Measurements from ENCODE around the gene NUBP1. TPM values are rescaled to one million over a fixed set of nuclear protein-coding genes. Genes with fewer than 3 reads are reported as not detected.

The NUBP1 gene
- total and polyA plus RNA-seq, 9 donors: 27.0 to 34.0 (median 30.2) TPM

DNA sequence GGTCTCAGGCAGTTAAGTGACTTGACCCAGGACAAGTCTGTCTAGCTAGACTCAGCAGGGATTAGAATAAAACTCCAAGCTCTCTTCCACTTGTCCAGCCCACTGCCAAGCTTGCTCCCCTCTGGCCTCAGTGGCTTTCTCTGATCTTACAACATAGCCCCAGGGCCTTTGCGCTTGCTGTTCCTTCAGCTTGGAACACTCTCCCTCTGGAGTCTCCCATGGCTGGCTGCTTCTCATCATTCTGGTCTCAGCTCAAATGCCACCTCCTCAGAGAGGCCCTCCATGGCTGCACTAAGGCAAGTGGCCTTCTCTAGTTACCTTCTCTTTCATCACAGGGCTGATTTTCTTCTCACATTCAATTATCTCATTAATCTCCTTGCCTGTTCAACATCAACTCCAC lies 73.9 kb downstream of the NUBP1 start:
- Histone ChIP-seq H3K4me3 (ENCODE audit: low read length) (no peak overlapping the region), H3K27me3 (ENCODE audit: control insufficient read depth, insufficient read depth, low read length) (peaks cover 12% of the 10 kb centered on the region), H3K36me3 (ENCODE audit: control insufficient read depth, insufficient read depth, low read length) (no peaks in the 10 kb centered on the region), H3K9me3 (replicated peaks; ENCODE audit: control insufficient read depth, low read depth, low read length) (no peaks in the 10 kb centered on the region), H3K4me1 (ENCODE audit: control insufficient read depth, insufficient read depth, low read length) (peaks cover 9% of the 10 kb centered on the region), H3K27ac (ENCODE audit: low read length) (no peak overlapping the region)
- 95% methylated on average over 1 of the region's 1 CpG for WGBS (ENCODE audit: insufficient coverage)
- no peak for DNase-seq

DNA sequence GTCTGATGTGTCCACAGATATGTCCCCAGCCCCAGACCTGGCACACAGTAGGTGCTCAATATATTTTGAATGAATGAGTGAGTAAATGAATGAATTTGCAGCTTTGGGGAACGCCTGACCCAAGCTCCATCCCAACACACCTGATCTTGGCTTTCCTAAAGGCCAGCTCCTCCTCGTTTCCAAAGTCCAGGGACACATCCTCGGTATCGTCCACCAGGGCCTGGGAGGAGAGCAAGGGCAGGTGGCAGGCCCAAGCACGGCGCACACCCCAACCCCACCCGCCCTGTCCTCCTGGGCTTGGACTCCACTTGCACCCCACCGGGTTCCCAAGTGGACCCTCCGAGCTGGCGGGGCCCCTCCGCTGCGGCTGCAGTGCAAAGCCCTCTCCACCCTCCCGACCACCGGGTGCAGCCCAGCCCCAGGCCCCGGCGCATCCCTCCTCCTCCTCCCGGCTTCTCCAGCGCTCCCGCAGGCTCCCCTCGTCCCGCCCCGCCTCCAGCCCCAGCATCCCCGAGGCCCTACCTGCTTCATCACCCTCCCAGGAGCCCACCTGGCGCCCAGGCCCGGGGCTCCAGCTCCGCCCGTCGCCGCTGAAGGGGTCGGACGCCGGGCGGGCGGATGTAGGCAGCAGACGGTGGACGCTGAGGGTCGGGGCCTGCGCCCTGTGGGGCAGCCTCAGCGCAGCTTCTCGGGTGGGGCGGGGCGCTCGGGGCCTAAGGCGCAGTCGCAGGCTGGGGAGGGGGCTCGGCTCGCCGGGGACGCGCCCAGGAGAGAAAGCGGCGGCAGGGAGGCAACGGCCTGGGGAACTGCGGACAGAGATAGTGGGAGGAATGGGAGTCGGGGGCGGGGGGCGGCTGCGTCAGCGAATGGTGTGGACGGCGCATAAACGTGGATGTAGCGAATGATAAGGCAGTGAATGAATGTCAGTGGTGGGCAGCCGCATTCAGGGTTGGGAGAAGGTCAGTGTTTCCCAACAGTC lies 74.6 kb downstream of the NUBP1 start, which contains the start of gene TVP23A:
Gene TVP23A, minus strand, starts transcription at position 832 of the 979 bp plus-strand sequence. Its CDS starts 301 bp downstream, at position 531.
- H3K36me3 ChIP-seq (ENCODE audit: control insufficient read depth, insufficient read depth, low read length): no peaks in the 10 kb centered on the region
- no peaks in the 10 kb centered on the region for H3K9me3 ChIP-seq (replicated peaks; ENCODE audit: control insufficient read depth, low read depth, low read length)
- no peak within 1 kb of the TSS for H3K27ac ChIP-seq (ENCODE audit: low read length)
- H3K4me3 ChIP-seq (ENCODE audit: low read length): peak within 1 kb of the TSS; percentile 40
- WGBS (ENCODE audit: insufficient coverage): 5% methylated on average over 61 of the region's 64 CpGs
- H3K27me3 ChIP-seq (ENCODE audit: control insufficient read depth, insufficient read depth, low read length): peaks cover 12% of the 10 kb centered on the region
- DNase-seq: peak; percentile 47
- H3K4me1 ChIP-seq (ENCODE audit: control insufficient read depth, insufficient read depth, low read length): peaks cover 9% of the 10 kb centered on the region

Other genes with a start within 250 kb of the NUBP1 start
- gene EMP2, start 163.2 kb upstream of the NUBP1 start, total RNA-seq: 50.4 TPM
- gene EMP2, start 163.2 kb upstream of the NUBP1 start, polyA plus RNA-seq (ENCODE audit: insufficient read depth in 1 of 8, insufficient read length in 8 of 8, low replicate concordance in 1 of 8): 10 to 100 TPM; 55.5 to 74.8 (median 66.5) TPM
- gene TEKT5, start 48.9 kb upstream of the NUBP1 start, total RNA-seq: 0.13 TPM
- under 1 TPM in 4 of 8 donors, not detected in 4; 0.16 to 0.39 (median 0.20) TPM for gene TEKT5, start 48.9 kb upstream of the NUBP1 start, polyA plus RNA-seq (ENCODE audit: insufficient read depth in 1 of 8, insufficient read length in 8 of 8, low replicate concordance in 1 of 8)
- 2.8 TPM for gene TVP23A, start 75.0 kb downstream of the NUBP1 start, total RNA-seq
- 1 to 10 TPM; 2.0 to 4.0 (median 3.0) TPM for gene TVP23A, start 75.0 kb downstream of the NUBP1 start, polyA plus RNA-seq (ENCODE audit: insufficient read depth in 1 of 8, insufficient read length in 8 of 8, low replicate concordance in 1 of 8)
- 0.98 TPM for gene CIITA, start 133.4 kb downstream of the NUBP1 start, total RNA-seq
- gene CIITA, start 133.4 kb downstream of the NUBP1 start, polyA plus RNA-seq (ENCODE audit: insufficient read depth in 1 of 8, insufficient read length in 8 of 8, low replicate concordance in 1 of 8): 1 to 10 TPM; 1.2 to 3.7 (median 1.8) TPM
- gene DEXI, start 198.6 kb downstream of the NUBP1 start, total RNA-seq: 50.4 TPM
- 10 to 100 TPM; 46.8 to 64.5 (median 54.6) TPM for gene DEXI, start 198.6 kb downstream of the NUBP1 start, polyA plus RNA-seq (ENCODE audit: insufficient read depth in 1 of 8, insufficient read length in 8 of 8, low replicate concordance in 1 of 8)
- 13.7 TPM for gene CLEC16A, start 200.7 kb downstream of the NUBP1 start, total RNA-seq
- gene CLEC16A, start 200.7 kb downstream of the NUBP1 start, polyA plus RNA-seq (ENCODE audit: insufficient read depth in 1 of 8, insufficient read length in 8 of 8, low replicate concordance in 1 of 8): 10 to 100 TPM; 11.5 to 18.3 (median 15.3) TPM

Data from muscle of leg (tissue), 11 donors.